SH-SY5Y (cell line): ENCODE measurements around the gene RASGRF1.

Experiments
- GATA2 ChIP-seq: IDR thresholded peaks from 2 replicates; pipeline ENCODE4 v1.6.1; 2011; ENCODE audit warnings: mild to moderate bottlenecking, low read depth, low read length
- GATA3 ChIP-seq: IDR thresholded peaks from 2 replicates; pipeline ENCODE4 v1.6.1; 2011; ENCODE audit warnings: low read depth, mild to moderate bottlenecking, low read length, moderate library complexity

- TF ChIP-seq GATA3 (no peak), GATA2 (no peak)
Measured at GRCh38 chr15:79068790-79069189, 21.8 kb downstream of the RASGRF1 start.
